Erythroblast (primary cell): ENCODE measurements around the gene RBBP7.

Experiments
- GATA1 ChIP-seq: IDR thresholded peaks from 2 replicates; pipeline ENCODE4 v1.6.1; 2011; ENCODE audit warnings: low read depth, mild to moderate bottlenecking, control low read depth, low read length, moderate library complexity
- POLR2A ChIP-seq: IDR thresholded peaks from 2 replicates; pipeline ENCODE4 v1.6.1; 2011; ENCODE audit warnings: mild to moderate bottlenecking, low read length

DNA sequence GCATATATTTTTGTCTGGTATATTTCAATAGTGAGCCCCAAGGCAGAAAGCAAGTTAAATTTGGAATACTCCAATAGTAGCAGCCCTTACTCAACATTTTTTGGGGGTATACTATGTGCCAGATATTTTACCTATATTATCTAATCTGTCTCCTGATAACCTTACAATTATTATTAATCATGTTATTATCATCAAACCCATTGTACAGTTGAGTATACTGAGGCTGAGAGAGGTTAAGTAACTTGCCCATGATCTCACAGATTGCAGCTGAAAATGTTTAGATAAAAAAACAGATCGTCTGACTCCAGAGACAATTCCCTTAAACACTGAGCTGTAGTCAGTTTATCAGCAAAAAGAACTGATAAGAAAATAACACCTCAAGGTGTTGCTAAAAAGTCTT, 6.5 kb upstream of the RBBP7 start:
- TF ChIP-seq POLR2A, result no peak
- no peak for TF ChIP-seq GATA1
